Activated naive CD4-positive, alpha-beta T cell treated with anti-CD3 and anti-CD28 coated beads for 36 hours (primary cell): ENCODE results near the gene HPSE2. TPM values are rescaled to one million over a fixed set of nuclear protein-coding genes. Genes with fewer than 3 reads are reported as not detected.
"Not testable (repeated sequence)": the region's sequence is repeated elsewhere in the genome, so short reads cannot be mapped to it uniquely, and the experiment has no call there.

ENCODE experiments used
- CTCF ChIA-PET: fragments of 350-600 bp; sonication (Branson Sonifier 250); formaldehyde crosslinking; loops from one replicate; lab custom pipeline; 2021; ENCODE audit warnings: antibody characterized with exemption; lab: Charles Lee
- DNase-seq: peaks from one replicate; pipeline ENCODE4 v3.0.0-alpha.2; 2020
- H3K27ac Mint-ChIP-seq: one replicate; pipeline ENCODE4 v1.8.0; 2021; ENCODE audit warnings: mild to moderate bottlenecking, mixed read lengths
- H3K27me3 Mint-ChIP-seq: one replicate; pipeline ENCODE4 v1.8.0; 2021; ENCODE audit warnings: low read depth, mixed read lengths
- H3K36me3 Mint-ChIP-seq: one replicate; pipeline ENCODE4 v1.8.0; 2021; ENCODE audit warnings: low read depth, mixed read lengths
- H3K4me1 Mint-ChIP-seq: one replicate; pipeline ENCODE4 v1.8.0; 2021; ENCODE audit warnings: low read depth, mixed read lengths
- H3K4me3 Mint-ChIP-seq: one replicate; pipeline ENCODE4 v1.8.0; 2021; ENCODE audit warnings: mild to moderate bottlenecking, moderate library complexity, mixed read lengths
- H3K9me3 Mint-ChIP-seq: one replicate; pipeline ENCODE4 v1.8.0; 2021; ENCODE audit warnings: mixed read lengths
- intact Hi-C: fragments of 100-400 bp; cut with micrococcal nuclease; formaldehyde crosslinking; loops from one replicate; pipeline ENCODE4 v1.15.1; 2023
- total RNA-seq, 2 experiments: library from RNA; stranded (reverse); gene quantifications; one replicate each; pipeline ENCODE4 v1.2.3, GENCODE V29; 2021

HPSE2 gene
- total RNA-seq, 2 experiments from 2014 or later: not detected

DNA sequence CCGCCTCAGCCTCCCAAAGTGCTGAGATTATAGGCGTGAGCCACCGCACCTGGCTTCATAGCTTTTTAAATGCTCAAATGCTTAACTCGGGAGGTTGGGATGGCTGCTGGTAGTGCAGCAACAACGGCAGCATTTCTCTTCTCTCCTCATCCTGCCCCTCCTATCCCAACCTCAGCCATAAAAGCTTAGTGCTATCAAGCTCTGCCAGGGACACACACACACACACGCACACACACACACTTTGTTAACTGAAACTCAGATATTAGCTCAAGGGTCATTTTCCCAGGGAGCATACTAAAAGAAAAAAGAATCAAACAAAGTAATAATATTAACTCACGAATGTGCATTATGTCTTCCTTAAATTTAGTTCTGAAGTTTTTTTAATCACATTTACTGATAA lies 725.9 kb downstream of the HPSE2 start:
- Mint-ChIP-seq H3K27ac (no peak overlapping the region), H3K4me3 (no peak overlapping the region), H3K27me3 (peaks cover 8% of the 10 kb centered on the region), H3K9me3 (no peaks in the 10 kb centered on the region), H3K36me3 (no peaks in the 10 kb centered on the region), H3K4me1 (no peaks in the 10 kb centered on the region)
- intact Hi-C loops: no loop called here
- CTCF ChIA-PET: no interaction called here
- DNase-seq: no peak

GRCh38 chr10:98502535-98502934 lies 733.1 kb downstream of the HPSE2 start:
- peaks cover 30% of the 10 kb centered on the region for H3K27me3 Mint-ChIP-seq
- CTCF ChIA-PET, H3K27ac Mint-ChIP-seq, intact Hi-C loops, H3K4me1 Mint-ChIP-seq, H3K4me3 Mint-ChIP-seq, DNase-seq, H3K36me3 Mint-ChIP-seq, H3K9me3 Mint-ChIP-seq: not testable (repeated sequence)

DNA sequence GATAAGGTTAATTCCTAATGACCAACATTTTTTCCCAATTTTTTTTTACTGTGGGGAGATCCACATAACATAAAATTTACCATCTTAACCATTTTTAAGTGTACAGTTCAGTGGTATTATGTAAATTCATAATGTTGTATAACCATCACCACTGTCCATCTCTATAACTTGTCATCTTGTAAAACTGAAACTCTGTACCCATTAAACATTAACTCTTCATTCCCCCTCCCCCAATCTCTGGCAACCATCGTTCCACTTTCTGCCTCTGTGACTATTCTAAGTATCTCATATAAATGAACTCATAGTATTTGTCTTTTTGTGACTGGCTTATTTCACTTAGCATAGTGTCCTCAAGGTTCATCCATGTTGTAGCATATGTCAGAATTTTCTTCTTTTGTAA lies 742.9 kb downstream of the HPSE2 start:
- CTCF ChIA-PET: no interaction called here
- Mint-ChIP-seq H3K27me3 (peaks cover 10% of the 10 kb centered on the region), H3K27ac (no peak overlapping the region), H3K36me3 (no peaks in the 10 kb centered on the region), H3K9me3 (peaks cover 16% of the 10 kb centered on the region), H3K4me1 (no peaks in the 10 kb centered on the region), H3K4me3 (no peak overlapping the region)
- DNase-seq: no peak
- intact Hi-C loops: no loop called here

DNA sequence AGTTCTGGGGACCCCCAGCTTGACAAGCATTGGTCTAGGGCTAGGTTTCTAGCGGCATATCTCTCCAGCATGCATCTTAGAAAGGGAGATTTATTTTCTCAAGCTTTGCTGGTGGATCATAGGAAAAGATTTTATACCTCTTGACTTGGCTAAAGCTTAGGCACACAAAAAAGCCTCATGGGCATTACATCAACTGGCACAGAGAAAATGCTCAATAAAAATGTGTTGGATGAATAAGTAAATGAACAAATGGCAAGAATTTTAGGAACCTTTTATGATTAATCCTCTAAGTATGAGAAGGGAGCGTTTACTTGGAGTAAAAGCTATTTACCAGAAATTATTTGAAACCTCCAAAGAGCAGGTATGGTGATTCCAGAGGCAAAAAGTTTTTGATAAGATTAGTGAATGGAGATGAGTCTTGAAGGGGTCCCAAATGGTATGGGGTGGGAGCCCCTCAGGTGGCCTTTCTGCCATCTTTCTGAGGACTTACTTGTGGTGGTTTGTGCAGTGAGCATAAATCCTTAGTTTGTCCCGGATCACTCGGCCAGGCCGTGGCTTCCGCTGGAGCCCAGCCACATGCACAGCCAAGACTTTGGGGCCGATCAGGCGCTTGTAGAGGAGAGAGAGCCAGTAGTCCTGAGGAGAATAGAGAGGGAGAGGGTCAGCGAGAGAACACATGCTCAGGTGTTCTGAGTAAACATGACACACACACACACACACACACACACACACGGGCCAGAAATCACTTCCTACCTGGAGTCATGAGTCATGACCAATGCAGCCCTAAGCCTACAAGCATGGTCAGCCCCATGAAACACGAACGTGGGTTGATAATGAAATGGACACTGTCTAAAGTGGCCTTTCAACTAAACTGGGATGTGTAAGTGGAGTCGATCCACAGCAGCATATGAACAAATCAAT lies 745.8 kb downstream of the HPSE2 start:
- CTCF ChIA-PET: no interaction called here
- intact Hi-C loops: no loop called here
- no peaks in the 10 kb centered on the region for H3K36me3 Mint-ChIP-seq
- peaks cover 3% of the 10 kb centered on the region for H3K9me3 Mint-ChIP-seq
- H3K27me3 Mint-ChIP-seq: peaks cover 17% of the 10 kb centered on the region
- H3K27ac Mint-ChIP-seq: no peak overlapping the region
- no peaks in the 10 kb centered on the region for H3K4me1 Mint-ChIP-seq
- no peak for DNase-seq
- no peak overlapping the region for H3K4me3 Mint-ChIP-seq

- no peak for DNase-seq
- intact Hi-C loops: no loop called here
- no peaks in the 10 kb centered on the region for H3K36me3 Mint-ChIP-seq
- CTCF ChIA-PET: interaction anchor here (0.6 kb wide), 1 partner anchor 794 kb away, joined by 3 read pairs; no protein-coding TSS in a partner anchor
- H3K4me3 Mint-ChIP-seq: no peak overlapping the region
- H3K9me3 Mint-ChIP-seq: peaks cover 2% of the 10 kb centered on the region
- H3K27me3 Mint-ChIP-seq: peaks cover 18% of the 10 kb centered on the region
- H3K27ac Mint-ChIP-seq: no peak overlapping the region
- H3K4me1 Mint-ChIP-seq: no peaks in the 10 kb centered on the region
These were observed 746.8 kb downstream of the HPSE2 start for GRCh38 chr10:98488669-98489430.

- no peak overlapping the region for H3K4me3 Mint-ChIP-seq
- intact Hi-C loops: no loop called here
- no peaks in the 10 kb centered on the region for H3K36me3 Mint-ChIP-seq
- H3K27ac Mint-ChIP-seq: no peak overlapping the region
- peaks cover 2% of the 10 kb centered on the region for H3K9me3 Mint-ChIP-seq
- CTCF ChIA-PET: no interaction called here
- no peak for DNase-seq
- no peaks in the 10 kb centered on the region for H3K4me1 Mint-ChIP-seq
- H3K27me3 Mint-ChIP-seq: peaks cover 14% of the 10 kb centered on the region
These were observed 748.0 kb downstream of the HPSE2 start for GRCh38 chr10:98487649-98488048.

DNA sequence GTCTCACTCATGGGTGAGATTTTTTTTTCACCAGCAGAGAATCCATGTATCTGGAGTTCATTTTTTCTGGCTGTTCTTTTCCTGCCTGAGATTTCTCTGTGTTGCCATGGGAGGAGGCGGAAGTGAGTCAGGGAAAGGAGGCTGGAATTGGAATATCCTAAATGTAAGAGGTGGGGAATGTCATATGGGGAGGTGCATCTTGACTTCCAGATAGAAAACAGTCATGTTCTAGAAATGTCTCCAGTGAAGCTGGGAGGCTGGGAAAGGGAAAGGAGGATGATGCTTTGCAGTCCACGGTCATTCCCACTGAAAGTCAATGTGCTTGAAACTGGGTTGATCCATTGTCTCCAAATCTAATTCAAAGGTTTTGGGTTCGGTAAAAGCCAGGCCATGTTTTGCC lies 749.2 kb downstream of the HPSE2 start:
- Mint-ChIP-seq H3K4me1 (no peaks in the 10 kb centered on the region), H3K4me3 (no peak overlapping the region), H3K36me3 (no peaks in the 10 kb centered on the region), H3K27me3 (peaks cover 10% of the 10 kb centered on the region), H3K27ac (no peak overlapping the region), H3K9me3 (peaks cover 2% of the 10 kb centered on the region)
- CTCF ChIA-PET: no interaction called here
- intact Hi-C loops: no loop called here
- DNase-seq: no peak

DNA sequence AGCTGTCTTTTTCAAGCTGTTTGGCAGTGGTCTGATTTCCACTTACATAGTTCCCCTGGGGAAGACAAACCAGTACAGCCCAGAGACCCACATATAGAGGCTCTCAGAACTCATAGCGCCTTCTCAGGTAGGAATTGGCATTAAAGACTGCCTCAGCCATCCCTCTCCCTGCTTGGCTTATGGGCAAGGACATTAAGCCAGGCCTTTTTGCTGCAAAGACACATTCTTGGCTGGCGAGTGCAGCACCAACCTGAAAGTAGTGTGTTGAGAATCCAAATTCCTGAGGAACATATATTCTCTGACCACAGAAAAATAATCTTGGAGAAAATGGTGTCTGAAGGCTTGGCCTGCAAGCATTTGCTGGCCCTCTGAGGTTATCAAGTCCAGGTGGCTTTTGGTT lies 749.7 kb downstream of the HPSE2 start:
- no peaks in the 10 kb centered on the region for H3K36me3 Mint-ChIP-seq
- H3K4me3 Mint-ChIP-seq: no peak overlapping the region
- no peaks in the 10 kb centered on the region for H3K4me1 Mint-ChIP-seq
- intact Hi-C loops: no loop called here
- no peak for DNase-seq
- H3K9me3 Mint-ChIP-seq: peaks cover 2% of the 10 kb centered on the region
- CTCF ChIA-PET: interaction anchor here (1.0 kb wide), 1 partner anchor 14 kb away, joined by 3 read pairs; no protein-coding TSS in a partner anchor
- H3K27ac Mint-ChIP-seq: no peak overlapping the region
- peaks cover 10% of the 10 kb centered on the region for H3K27me3 Mint-ChIP-seq

DNA sequence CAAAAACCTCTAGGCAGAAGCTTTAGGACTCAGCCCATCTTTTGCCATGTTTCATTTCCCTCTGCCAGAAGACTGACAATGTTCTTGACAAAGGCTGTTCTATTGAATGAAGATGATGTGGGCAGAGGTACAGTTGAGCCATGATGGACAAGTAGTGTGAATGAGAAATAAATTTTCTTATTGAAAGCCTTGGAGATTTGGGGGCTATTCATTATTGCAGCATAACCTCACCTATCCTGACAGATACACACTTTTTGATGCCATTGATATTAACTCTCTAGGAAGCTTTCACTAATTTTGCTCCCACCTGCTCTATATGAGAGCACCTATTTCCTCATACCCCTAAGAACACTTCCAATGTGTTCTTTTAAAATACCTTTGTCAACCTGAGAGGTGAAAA lies 752.0 kb downstream of the HPSE2 start:
- Mint-ChIP-seq H3K4me3 (no peak overlapping the region), H3K36me3 (no peaks in the 10 kb centered on the region), H3K9me3 (peaks cover 2% of the 10 kb centered on the region), H3K27me3 (peaks cover 8% of the 10 kb centered on the region), H3K4me1 (no peaks in the 10 kb centered on the region), H3K27ac (no peak overlapping the region)
- no peak for DNase-seq
- intact Hi-C loops: no loop called here
- CTCF ChIA-PET: no interaction called here

DNA sequence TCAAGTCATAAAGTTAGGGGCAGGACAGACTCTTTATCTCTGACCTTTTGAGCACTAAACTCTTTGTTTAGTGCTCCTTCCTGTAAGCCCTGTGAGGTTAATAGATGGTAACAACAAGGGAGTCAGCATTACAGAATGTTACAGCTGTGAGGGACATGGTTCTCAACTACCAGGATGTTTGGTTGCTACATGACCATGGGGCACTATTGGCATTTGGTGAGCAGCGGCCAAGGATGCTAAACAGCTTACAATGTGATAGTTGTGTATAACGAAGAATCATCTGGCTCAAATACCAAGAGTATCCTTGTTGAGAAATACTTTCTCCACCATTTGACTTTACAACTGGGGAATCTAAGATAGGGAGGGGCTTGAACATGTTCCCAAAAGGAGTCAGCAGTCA lies 753.6 kb downstream of the HPSE2 start:
- H3K27ac Mint-ChIP-seq: no peak overlapping the region
- intact Hi-C loops: no loop called here
- DNase-seq: no peak
- H3K27me3 Mint-ChIP-seq: peaks cover 8% of the 10 kb centered on the region
- H3K36me3 Mint-ChIP-seq: no peaks in the 10 kb centered on the region
- H3K4me1 Mint-ChIP-seq: no peaks in the 10 kb centered on the region
- no peak overlapping the region for H3K4me3 Mint-ChIP-seq
- H3K9me3 Mint-ChIP-seq: peaks cover 2% of the 10 kb centered on the region
- CTCF ChIA-PET: no interaction called here

GRCh38 chr10:98481404-98481945 lies 754.2 kb downstream of the HPSE2 start:
- Mint-ChIP-seq H3K9me3 (peaks cover 2% of the 10 kb centered on the region), H3K27me3 (peaks cover 8% of the 10 kb centered on the region), H3K4me3 (no peak overlapping the region), H3K4me1 (no peaks in the 10 kb centered on the region), H3K36me3 (no peaks in the 10 kb centered on the region), H3K27ac (no peak overlapping the region)
- DNase-seq: no peak
- intact Hi-C loops: no loop called here
- CTCF ChIA-PET: no interaction called here

- intact Hi-C loops: no loop called here
- H3K27ac Mint-ChIP-seq: no peak overlapping the region
- H3K9me3 Mint-ChIP-seq: no peaks in the 10 kb centered on the region
- CTCF ChIA-PET: interaction anchor here (0.6 to 2.1 kb wide), 2 partner anchors 12 to 56 kb away, joined by 5 read pairs; no protein-coding TSS in a partner anchor
- no peak overlapping the region for H3K4me3 Mint-ChIP-seq
- no peaks in the 10 kb centered on the region for H3K36me3 Mint-ChIP-seq
- no peaks in the 10 kb centered on the region for H3K27me3 Mint-ChIP-seq
- peaks cover 3% of the 10 kb centered on the region for H3K4me1 Mint-ChIP-seq
- DNase-seq: no peak
These were observed 757.0 kb downstream of the HPSE2 start for GRCh38 chr10:98478430-98479222.
